ENCODE measurements around the gene GNG2.

- TF ChIP-seq YY1 (IDR thresholded peaks at IDR 0.05; ENCODE audit: insufficient read depth, insufficient read length) (no peak), ZNF274 (IDR thresholded peaks at IDR 0.05; ENCODE audit: low read depth, low read length) (no peak), SUZ12 (IDR thresholded peaks at IDR 0.05; ENCODE audit: extremely low read depth, insufficient read depth, insufficient read length) (no peak)
Observed at GRCh38 chr14:51954657-51955056, 94.2 kb downstream of the GNG2 start.
